HepG2 (cell line): Measurements from ENCODE around the gene UBXN1. TPM values are rescaled to one million over a fixed set of nuclear protein-coding genes. Genes with fewer than 3 reads are reported as not detected.

Experiments
- AHR ChIP-seq: IDR thresholded peaks from 2 replicates; pipeline ENCODE4 v1.6.1; 2018; ENCODE audit warnings: missing genetic modification reagents, missing compliant biosample characterization
- ATRX ChIP-seq: sonication (generic); formaldehyde crosslinking; IDR thresholded peaks from 2 replicates; pipeline ENCODE4 v1.4.0; 2020; ENCODE audit warnings: missing genetic modification reagents, borderline replicate concordance
- CBX2 ChIP-seq, 2 experiments: fragments of 200-600 bp in 1 of 2; sonication (generic); formaldehyde crosslinking in 1 of 2; IDR thresholded peaks; 2 replicates each; pipeline versions ENCODE4 v1.7.0 to v1.8.1; 2018 to 2022; ENCODE audit warnings: low read depth in 2 of 2, low read length in 1 of 2, mild to moderate bottlenecking in 1 of 2, missing genetic modification reagents in 1 of 2
- FOXA1 ChIP-seq, 2 experiments: fragments of 450-650 bp in 1 of 2; sonication (generic) in 1 of 2; formaldehyde crosslinking in 1 of 2; IDR thresholded peaks; 2 replicates each; pipeline versions ENCODE4 v1.4.0 to v1.6.1; 2016 to 2020; ENCODE audit warnings: missing genetic modification reagents in 1 of 2
- FOXC1 ChIP-seq: sonication (generic); formaldehyde crosslinking; IDR thresholded peaks from 2 replicates; pipeline ENCODE4 v1.8.0; 2022; ENCODE audit warnings: mild to moderate bottlenecking, missing genetic modification reagents, borderline replicate concordance
- FOXM1 ChIP-seq: sonication (generic); formaldehyde crosslinking; IDR thresholded peaks from 2 replicates; pipeline ENCODE4 v1.5.0; 2020; ENCODE audit warnings: missing genetic modification reagents
- HNRNPH1 ChIP-seq: fragments of 200-400 bp; formaldehyde crosslinking; optimal IDR thresholded peaks from 2 replicates; pipeline ENCODE3; 2017; ENCODE audit warnings: mild to moderate bottlenecking, low read depth, low read length
- KMT2B ChIP-seq: IDR thresholded peaks from 2 replicates; pipeline ENCODE4 v1.6.1; 2016; ENCODE audit warnings: missing genetic modification reagents, missing compliant biosample characterization
- MBD4 ChIP-seq: IDR thresholded peaks from 2 replicates; pipeline ENCODE4 v1.6.1; 2012; ENCODE audit warnings: low read length, inconsistent platforms, borderline replicate concordance
- MED13 ChIP-seq: sonication (generic); formaldehyde crosslinking; IDR thresholded peaks from 2 replicates; pipeline ENCODE4 v1.5.0; 2020; ENCODE audit warnings: missing genetic modification reagents
- MYPOP ChIP-seq: sonication (generic); formaldehyde crosslinking; IDR thresholded peaks from 2 replicates; pipeline ENCODE4 v1.8.1; 2023; ENCODE audit warnings: mild to moderate bottlenecking, moderate library complexity, missing genetic modification reagents
- RAD21 ChIP-seq: fragments of 450-650 bp; formaldehyde crosslinking; IDR thresholded peaks from 2 replicates; pipeline ENCODE4 v1.5.0; 2020; ENCODE audit warnings: mild to moderate bottlenecking
- SAP130 ChIP-seq: IDR thresholded peaks from 2 replicates; pipeline ENCODE4 v1.6.1; 2016; ENCODE audit warnings: low read depth
- SRSF9 ChIP-seq: fragments of 200-400 bp; formaldehyde crosslinking; IDR thresholded peaks from 2 replicates; pipeline ENCODE4 v1.6.1; 2018; ENCODE audit warnings: borderline replicate concordance, mild to moderate bottlenecking, low read depth, low read length; ENCODE audit not compliant: insufficient read depth, poor library complexity, severe bottlenecking
- ZIK1 ChIP-seq: sonication (generic); formaldehyde crosslinking; IDR thresholded peaks from 2 replicates; pipeline ENCODE4 v1.5.0; 2020; ENCODE audit warnings: mild to moderate bottlenecking, low read depth, missing genetic modification reagents, borderline replicate concordance
- ZNF263 ChIP-seq: sonication (generic); formaldehyde crosslinking; IDR thresholded peaks from 2 replicates; pipeline ENCODE4 v1.4.0; 2020; ENCODE audit warnings: missing genetic modification reagents
- ZNF558 ChIP-seq: sonication (generic); formaldehyde crosslinking; IDR thresholded peaks from 2 replicates; pipeline ENCODE4 v1.9.0; 2022; ENCODE audit warnings: mild to moderate bottlenecking, missing genetic modification reagents, borderline replicate concordance
- ZNF660 ChIP-seq: sonication (generic); formaldehyde crosslinking; IDR thresholded peaks from 2 replicates; pipeline ENCODE4 v1.5.1; 2020; ENCODE audit warnings: mild to moderate bottlenecking, low read depth, missing genetic modification reagents, borderline replicate concordance
- ZNF883 ChIP-seq: sonication (generic); formaldehyde crosslinking; IDR thresholded peaks from 2 replicates; pipeline ENCODE4 v1.5.1; 2020; ENCODE audit warnings: mild to moderate bottlenecking, missing genetic modification reagents; ENCODE audit errors: not compliant biosample characterization
- ZSCAN12 ChIP-seq: sonication (generic); formaldehyde crosslinking; IDR thresholded peaks from 2 replicates; pipeline ENCODE4 v1.9.0; 2021; ENCODE audit warnings: mild to moderate bottlenecking, missing genetic modification reagents
- polyA plus RNA-seq, 8 experiments: library from polyadenylated mRNA; depleted of rRNA in 3 of 8; stranded (reverse) in 7 of 8; unstranded in 1 of 8; fragments of >200 nt; fragmentation: Illumina TruSeq in 4 of 8; extraction: Trizol in 4 of 8; gene quantifications; 2 replicates each; pipeline versions ENCODE4 v1.2.1 to v1.2.3, GENCODE V29; 2011 to 2016; ENCODE audit warnings: low read depth in 4 of 8, missing spikeins in 1 of 8, mixed read lengths in 1 of 8; ENCODE audit not compliant: insufficient read depth in 1 of 8
- total RNA-seq, 5 experiments: library from RNA; depleted of rRNA; stranded (reverse); fragments of >200 nt; fragmentation: Illumina TruSeq; extraction: Trizol; gene quantifications; 2 replicates each; pipeline ENCODE4 v1.2.3, GENCODE V29; 2016; ENCODE audit warnings: low read depth in 1 of 5

Gene UBXN1
- total and polyA plus RNA-seq, 2 of the 13 experiments (the other 11 are each of a cell fraction or from before 2014, with no cell fraction given): 47.5 to 52.4 TPM

- no peak for TF ChIP-seq AHR (CRISPR knock-in tag)
- no peak for TF ChIP-seq ZIK1 (CRISPR knock-in tag)
- TF ChIP-seq MYPOP (CRISPR knock-in tag): no peak; the same call in 1 of the 2 replicates
- TF ChIP-seq MED13 (CRISPR knock-in tag): no peak
- TF ChIP-seq ZSCAN12: no peak
- TF ChIP-seq ZNF558 (CRISPR knock-in tag): no peak
- no peak for TF ChIP-seq SRSF9
- TF ChIP-seq SAP130: peak; percentile 92
- 0 out of 2 replicates have a peak, but pooled peaks have one; percentile 55 for TF ChIP-seq FOXM1 (CRISPR knock-in tag)
- no peak for TF ChIP-seq ZNF263
- no peak for TF ChIP-seq FOXA1 (IDR thresholded peaks at IDR 0.05)
- TF ChIP-seq FOXA1 (CRISPR knock-in tag; IDR thresholded peaks at IDR 0.05): no peak
- TF ChIP-seq RAD21 (CRISPR knock-in tag): no peak
- TF ChIP-seq ATRX (CRISPR knock-in tag): no peak
- TF ChIP-seq HNRNPH1: no peak
- no peak for TF ChIP-seq ZNF660 (CRISPR knock-in tag)
- TF ChIP-seq CBX2 (IDR thresholded peaks at IDR 0.05; ENCODE audit: low read depth, low read length): no peak
- no peak for TF ChIP-seq CBX2 (CRISPR knock-in tag; IDR thresholded peaks at IDR 0.05; ENCODE audit: low read depth)
- no peak for TF ChIP-seq ZNF883
- TF ChIP-seq FOXC1: no peak; the same call in 1 of the 2 replicates
- no peak for TF ChIP-seq KMT2B
- TF ChIP-seq MBD4: no peak
Observed at GRCh38 chr11:62728171-62728988, 49.5 kb upstream of the UBXN1 start, which contains the start of gene TTC9C (continued).
